Peyer's patch (tissue), 4 donors: ENCODE measurements around the gene SBK3.
"Not testable (repeated sequence)": the region's sequence is repeated elsewhere in the genome, so short reads cannot be mapped to it uniquely, and the experiment has no call there.

Experiments used
- POLR2A ChIP-seq, 2 donors: fragments of 450-650 bp; IDR thresholded peaks; one replicate each; pipeline ENCODE4 v1.5.1; 2017; ENCODE audit warnings: antibody characterized with exemption in 2 of 2, mild to moderate bottlenecking in 2 of 2, moderate library complexity in 2 of 2
- TF ChIP-seq, protein P1 (sequence below), 6 experiments: fragments of 450-650 bp in 4 of 6; fragments of 200-600 bp in 2 of 6; sonication (generic) in 1 of 6; IDR thresholded peaks; one replicate each; pipeline ENCODE4 v1.5.1; 2017 to 2019; ENCODE audit warnings: antibody characterized with exemption in 6 of 6, mild to moderate bottlenecking in 3 of 6, moderate library complexity in 1 of 6

DNA sequence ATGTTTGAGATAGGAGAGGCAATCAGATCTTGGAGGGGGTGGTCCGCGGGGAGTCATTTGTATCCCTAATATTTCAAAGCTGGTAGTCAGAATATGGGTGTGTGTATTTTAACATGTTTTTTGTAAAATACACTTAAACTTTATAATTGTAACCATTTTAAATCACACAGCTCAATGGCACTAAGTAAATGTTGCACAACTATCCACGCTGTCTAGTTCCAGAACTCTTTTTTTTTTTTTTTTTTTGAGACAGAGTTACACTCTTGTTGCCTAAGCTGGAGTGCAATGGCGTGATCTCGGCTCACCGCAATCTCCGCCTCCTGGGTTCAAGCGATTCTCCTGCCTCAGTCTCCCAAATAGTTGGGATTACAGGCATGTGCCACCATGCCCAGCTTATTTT, 38.6 kb upstream of the SBK3 start:
- TF ChIP-seq, protein P1, sequence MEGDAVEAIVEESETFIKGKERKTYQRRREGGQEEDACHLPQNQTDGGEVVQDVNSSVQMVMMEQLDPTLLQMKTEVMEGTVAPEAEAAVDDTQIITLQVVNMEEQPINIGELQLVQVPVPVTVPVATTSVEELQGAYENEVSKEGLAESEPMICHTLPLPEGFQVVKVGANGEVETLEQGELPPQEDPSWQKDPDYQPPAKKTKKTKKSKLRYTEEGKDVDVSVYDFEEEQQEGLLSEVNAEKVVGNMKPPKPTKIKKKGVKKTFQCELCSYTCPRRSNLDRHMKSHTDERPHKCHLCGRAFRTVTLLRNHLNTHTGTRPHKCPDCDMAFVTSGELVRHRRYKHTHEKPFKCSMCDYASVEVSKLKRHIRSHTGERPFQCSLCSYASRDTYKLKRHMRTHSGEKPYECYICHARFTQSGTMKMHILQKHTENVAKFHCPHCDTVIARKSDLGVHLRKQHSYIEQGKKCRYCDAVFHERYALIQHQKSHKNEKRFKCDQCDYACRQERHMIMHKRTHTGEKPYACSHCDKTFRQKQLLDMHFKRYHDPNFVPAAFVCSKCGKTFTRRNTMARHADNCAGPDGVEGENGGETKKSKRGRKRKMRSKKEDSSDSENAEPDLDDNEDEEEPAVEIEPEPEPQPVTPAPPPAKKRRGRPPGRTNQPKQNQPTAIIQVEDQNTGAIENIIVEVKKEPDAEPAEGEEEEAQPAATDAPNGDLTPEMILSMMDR (IDR thresholded peaks at IDR 0.05) = not testable (repeated sequence)
- not testable (repeated sequence) for TF ChIP-seq POLR2A (IDR thresholded peaks at IDR 0.05)
